Mesodermal cell (in vitro differentiated cells): ENCODE measurements around the gene KIF23.

ENCODE experiments used
- H3K27ac ChIP-seq: 2 replicates; pipeline ENCODE4 v1.7.0; 2013; ENCODE audit warnings: mild to moderate bottlenecking, low read depth, low read length, moderate library complexity; ENCODE audit not compliant: severe bottlenecking
- H3K36me3 ChIP-seq: 2 replicates; pipeline ENCODE4 v1.7.1; 2013; ENCODE audit warnings: mild to moderate bottlenecking, low read length, moderate library complexity; ENCODE audit not compliant: control insufficient read depth, insufficient read depth
- H3K4me1 ChIP-seq: one replicate; pipeline ENCODE4 v1.7.1; 2013; ENCODE audit warnings: mild to moderate bottlenecking, low read length; ENCODE audit not compliant: insufficient read depth, control insufficient read depth, poor library complexity, severe bottlenecking
- H3K4me3 ChIP-seq: 2 replicates; pipeline ENCODE4 v1.7.0; 2013; ENCODE audit warnings: low read length, control low read depth, mild to moderate bottlenecking; ENCODE audit not compliant: insufficient read depth, poor library complexity, severe bottlenecking; ENCODE audit errors: extremely low read depth
- H3K9me3 ChIP-seq: 2 replicates; pipeline ENCODE4 v1.7.1; 2013; ENCODE audit warnings: mild to moderate bottlenecking, low read length, moderate library complexity; ENCODE audit not compliant: control insufficient read depth
- WGBS, 2 experiments: methylation state at CpG; one replicate each; pipeline ENCODE4 v1.1.5; 2013; ENCODE audit warnings: missing lambda C conversion rate in 2 of 2; ENCODE audit not compliant: insufficient coverage in 2 of 2; 5-methylcytosine and 5-hydroxymethylcytosine counted together

KIF23 gene

GRCh38 chr15:69412701-69413100 is 1.4 kb upstream of the KIF23 start:
- Histone ChIP-seq H3K27ac (no peak overlapping the region), H3K4me3 (no peak overlapping the region), H3K36me3 (peaks cover 6% of the 10 kb centered on the region), H3K4me1 (peaks cover 4% of the 10 kb centered on the region), H3K9me3 (no peaks in the 10 kb centered on the region)
- 100% methylated on average over 1 of the region's 1 CpG for WGBS, 2 experiments

DNA sequence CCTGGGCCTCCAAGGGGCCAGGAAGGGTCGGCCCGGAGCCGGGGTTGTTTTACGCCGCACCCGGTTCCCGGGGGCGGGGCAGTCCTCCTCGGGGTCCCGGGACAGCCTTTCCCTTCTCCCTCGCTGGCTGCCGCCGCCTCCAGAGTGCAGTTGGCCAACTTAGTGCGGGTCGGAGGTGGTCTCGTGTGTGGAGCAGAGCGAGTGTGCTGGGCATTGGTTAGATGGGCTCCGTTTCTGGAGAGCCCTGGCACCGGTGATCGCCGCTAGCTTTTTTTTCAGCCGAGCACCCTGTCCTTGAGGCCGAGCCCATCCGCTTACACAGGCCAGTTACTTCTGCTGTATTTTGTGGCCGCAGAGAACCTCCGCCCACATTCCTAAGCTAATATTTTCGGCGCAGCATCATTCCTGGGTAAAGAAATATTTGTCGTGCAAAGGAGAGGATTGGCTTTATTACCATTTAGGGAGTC is 585 bp downstream of the KIF23 start:
- peaks cover 4% of the 10 kb centered on the region for H3K4me1 ChIP-seq
- peak overlapping the region; percentile 77 for H3K27ac ChIP-seq
- H3K4me3 ChIP-seq: peak overlapping the region; percentile 91
- no peaks in the 10 kb centered on the region for H3K9me3 ChIP-seq
- WGBS, 2 experiments: 0 to 1% methylated on average over 21 to 24 of the region's 29 CpGs
- peaks cover 27% of the 10 kb centered on the region for H3K36me3 ChIP-seq

GRCh38 chr15:69415381-69415780 is 1.2 kb downstream of the KIF23 start:
- WGBS, 2 experiments: 17 to 48% methylated on average over 2 to 3 of the region's 3 CpGs
- H3K4me1 ChIP-seq: peaks cover 4% of the 10 kb centered on the region
- peaks cover 33% of the 10 kb centered on the region for H3K36me3 ChIP-seq
- peak overlapping the region; percentile 91 for H3K4me3 ChIP-seq
- peak overlapping the region; percentile 5 for H3K27ac ChIP-seq
- H3K9me3 ChIP-seq: no peaks in the 10 kb centered on the region

DNA sequence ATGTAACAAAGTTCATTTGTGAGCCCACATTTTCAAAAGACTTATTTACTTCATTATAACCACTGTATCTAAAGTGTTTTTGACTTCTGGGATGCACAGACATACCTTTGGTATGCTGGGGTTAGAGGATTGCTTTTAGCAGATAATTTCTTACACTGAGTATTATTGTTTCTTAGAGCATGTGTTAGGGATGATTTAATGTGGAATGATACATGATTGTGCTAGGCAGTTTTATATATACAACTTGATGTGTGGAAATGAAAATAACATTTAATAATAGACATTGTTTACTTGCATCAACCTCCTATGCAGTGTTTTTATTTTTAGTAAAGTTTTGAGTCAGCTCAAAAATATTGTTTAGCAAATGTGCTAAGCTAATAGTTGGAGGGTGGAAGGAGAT is 3.4 kb downstream of the KIF23 start:
- Histone ChIP-seq H3K4me3 (no peak overlapping the region), H3K27ac (no peak overlapping the region), H3K4me1 (peaks cover 4% of the 10 kb centered on the region), H3K9me3 (no peaks in the 10 kb centered on the region), H3K36me3 (peaks cover 54% of the 10 kb centered on the region)

DNA sequence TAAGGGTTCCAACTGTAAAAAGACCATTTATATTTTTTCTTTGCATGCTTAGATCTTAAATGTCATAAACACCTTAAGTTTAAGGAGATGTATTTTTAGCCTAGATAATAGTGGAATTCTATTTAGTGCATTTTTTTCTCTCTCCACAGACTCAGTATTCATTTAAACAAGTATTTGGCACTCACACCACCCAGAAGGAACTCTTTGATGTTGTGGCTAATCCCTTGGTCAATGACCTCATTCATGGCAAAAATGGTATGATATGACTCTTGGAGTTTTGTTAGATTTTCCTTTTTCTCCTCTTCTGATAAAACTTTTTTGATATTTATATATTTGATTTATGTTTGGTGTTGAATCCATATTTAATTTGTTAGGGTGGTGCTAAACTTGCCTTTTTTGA is 7.3 kb downstream of the KIF23 start:
- no peaks in the 10 kb centered on the region for H3K4me1 ChIP-seq
- H3K27ac ChIP-seq: no peak overlapping the region
- H3K4me3 ChIP-seq: no peak overlapping the region
- peaks cover 90% of the 10 kb centered on the region for H3K36me3 ChIP-seq
- H3K9me3 ChIP-seq: no peaks in the 10 kb centered on the region

DNA sequence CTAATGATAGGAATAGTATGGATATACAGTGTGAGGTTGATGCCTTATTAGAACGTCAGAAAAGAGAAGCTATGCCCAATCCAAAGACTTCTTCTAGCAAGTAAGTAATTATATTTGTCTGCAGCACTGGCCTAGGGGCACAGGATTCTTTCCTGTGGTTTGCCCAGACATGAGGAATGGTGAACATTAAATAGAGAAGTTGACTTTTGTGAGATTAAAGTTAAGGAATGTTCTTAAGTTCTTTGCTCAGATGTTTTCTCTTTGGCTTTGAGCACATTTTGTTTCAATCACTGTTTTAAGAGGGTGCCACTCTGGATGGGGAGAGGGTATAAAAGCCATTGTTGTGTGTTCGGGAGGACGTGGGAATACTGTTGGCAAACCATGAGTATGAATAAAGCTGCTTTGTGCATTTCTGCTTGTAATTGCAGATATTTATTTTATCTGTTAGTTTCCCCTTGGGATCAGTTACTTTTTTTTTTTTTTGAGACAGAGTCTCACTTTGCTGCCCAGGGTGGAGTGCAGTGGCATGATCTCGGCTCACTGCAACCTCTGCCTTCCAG is 8.3 kb downstream of the KIF23 start:
- Histone ChIP-seq H3K4me3 (no peak overlapping the region), H3K27ac (no peak overlapping the region), H3K9me3 (no peaks in the 10 kb centered on the region), H3K36me3 (peaks cover 95% of the 10 kb centered on the region), H3K4me1 (no peaks in the 10 kb centered on the region)
- WGBS, 2 experiments: 93 to 94% methylated on average over 3 of the region's 4 CpGs

DNA sequence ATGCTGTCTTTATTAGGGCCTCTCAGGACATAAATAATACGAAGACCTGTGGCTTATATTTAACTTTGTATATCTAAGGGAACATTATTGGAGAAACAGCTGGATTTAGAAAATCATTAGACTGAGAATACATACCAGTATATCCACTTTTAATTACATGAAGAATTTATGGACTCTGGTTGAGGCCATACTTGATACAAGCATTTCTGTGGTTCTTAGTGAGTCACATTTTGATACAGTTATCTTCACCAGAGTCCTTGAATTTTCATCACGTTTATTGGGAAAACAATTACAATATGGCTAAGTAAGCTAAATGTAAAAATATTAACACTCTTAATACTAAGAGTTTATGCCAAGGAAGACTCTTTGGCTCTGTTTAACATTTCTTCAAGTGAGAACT is 9.9 kb downstream of the KIF23 start:
- peaks cover 95% of the 10 kb centered on the region for H3K36me3 ChIP-seq
- H3K4me1 ChIP-seq: no peaks in the 10 kb centered on the region
- WGBS, 2 experiments: no CpG with 5 or more reads among the region's 2 CpGs
- H3K4me3 ChIP-seq: no peak overlapping the region
- H3K27ac ChIP-seq: no peak overlapping the region
- no peaks in the 10 kb centered on the region for H3K9me3 ChIP-seq

DNA sequence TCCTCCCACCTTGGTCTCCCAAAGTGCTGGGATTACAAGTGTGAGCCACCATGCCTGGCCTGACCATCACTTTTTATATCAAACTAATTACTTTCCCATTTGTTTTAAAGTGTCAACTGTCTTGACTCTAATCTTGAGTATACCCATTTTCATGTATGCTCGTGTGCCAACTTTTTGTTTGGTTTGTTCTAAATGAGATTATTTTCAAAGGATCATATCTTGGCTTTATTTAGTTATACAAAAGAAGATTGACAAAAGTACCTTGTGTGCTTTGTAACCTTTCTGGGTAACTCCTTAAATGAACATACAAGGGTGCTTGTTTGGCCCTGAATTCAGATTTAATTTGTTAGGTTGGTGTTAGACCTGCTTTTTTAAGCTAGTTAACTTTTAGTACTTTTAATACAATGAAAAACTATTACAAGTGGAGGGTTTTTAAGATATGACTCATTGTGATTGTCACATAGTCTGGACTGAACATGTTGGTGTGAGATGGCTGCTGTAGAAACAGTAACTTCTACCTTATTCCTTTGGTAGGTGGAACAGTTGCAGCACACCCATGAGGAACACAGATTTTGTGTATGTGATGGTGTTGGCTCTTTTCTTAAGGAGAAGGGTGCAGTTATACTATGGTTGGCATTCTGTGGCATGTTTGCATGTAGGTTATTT is 10.7 kb downstream of the KIF23 start:
- Histone ChIP-seq H3K4me1 (no peaks in the 10 kb centered on the region), H3K9me3 (no peaks in the 10 kb centered on the region), H3K36me3 (peaks cover 95% of the 10 kb centered on the region), H3K27ac (no peak overlapping the region), H3K4me3 (no peak overlapping the region)
- WGBS, 2 experiments: no CpG with 5 or more reads among the region's 1 CpG

DNA sequence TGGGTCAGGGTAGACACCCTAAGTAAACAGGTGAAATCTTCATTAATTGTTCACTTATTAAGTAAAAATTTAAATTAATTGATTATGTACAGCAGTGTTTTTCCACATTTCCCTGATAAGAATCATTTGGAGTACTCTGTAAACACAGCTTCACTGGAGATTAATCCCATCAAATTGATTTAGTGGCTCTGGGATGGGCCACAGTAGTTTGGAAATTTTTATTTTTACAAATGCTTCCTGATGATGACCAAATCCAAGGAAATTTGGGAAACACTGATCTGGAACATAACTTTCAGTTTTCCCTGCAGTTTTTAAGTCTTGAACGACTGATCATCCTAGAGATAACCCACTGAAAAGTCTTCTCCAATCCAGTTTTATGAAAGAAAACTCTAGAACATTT is 19.7 kb downstream of the KIF23 start:
- 88% methylated on average over 1 of the region's 1 CpG; no CpG with 5 or more reads in 1 of the 2 experiments for WGBS, 2 experiments
- Histone ChIP-seq H3K4me1 (no peaks in the 10 kb centered on the region), H3K4me3 (no peak overlapping the region), H3K27ac (no peak overlapping the region), H3K36me3 (peaks cover 93% of the 10 kb centered on the region), H3K9me3 (no peaks in the 10 kb centered on the region)

GRCh38 chr15:69434238-69434637 is 20.1 kb downstream of the KIF23 start:
- H3K27ac ChIP-seq: no peak overlapping the region
- H3K4me3 ChIP-seq: no peak overlapping the region
- WGBS, 2 experiments: 92 to 100% methylated on average over 1 to 2 of the region's 5 CpGs
- no peaks in the 10 kb centered on the region for H3K9me3 ChIP-seq
- no peaks in the 10 kb centered on the region for H3K4me1 ChIP-seq
- H3K36me3 ChIP-seq: peaks cover 93% of the 10 kb centered on the region

GRCh38 chr15:69434679-69435078 is 20.5 kb downstream of the KIF23 start:
- no peaks in the 10 kb centered on the region for H3K9me3 ChIP-seq
- no peak overlapping the region for H3K4me3 ChIP-seq
- WGBS, 2 experiments: 93 to 96% methylated on average over 14 to 17 of the region's 18 CpGs
- H3K4me1 ChIP-seq: no peaks in the 10 kb centered on the region
- H3K36me3 ChIP-seq: peaks cover 93% of the 10 kb centered on the region
- no peak overlapping the region for H3K27ac ChIP-seq
